OCI-M1 (cell line): ENCODE results near the gene MTNR1A.

Experiments
- DNase-seq: peaks from one replicate; lab custom pipeline; 2025; lab: John Stamatoyannopoulos, UW

The MTNR1A gene

DNA sequence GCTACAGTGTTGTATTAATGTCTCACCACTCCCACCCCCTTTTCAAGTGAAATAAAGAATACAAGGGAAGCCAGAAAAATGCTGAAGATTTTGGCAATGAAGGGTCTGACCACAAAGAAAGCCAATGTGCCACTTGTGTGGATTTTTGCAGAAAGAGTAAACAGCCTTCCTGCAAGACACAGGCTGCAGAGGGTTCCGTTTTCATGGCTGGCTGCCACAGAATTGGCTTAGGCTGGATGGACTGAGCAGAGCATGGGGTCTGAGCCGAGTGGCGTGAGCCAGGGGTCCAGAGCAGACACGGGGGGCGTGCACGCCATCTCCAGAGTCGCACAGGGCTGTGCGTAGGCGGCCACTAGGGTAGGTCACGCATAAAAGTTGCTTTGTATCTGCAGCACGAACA, 69.2 kb downstream of the MTNR1A start:
- no peak for DNase-seq

DNA sequence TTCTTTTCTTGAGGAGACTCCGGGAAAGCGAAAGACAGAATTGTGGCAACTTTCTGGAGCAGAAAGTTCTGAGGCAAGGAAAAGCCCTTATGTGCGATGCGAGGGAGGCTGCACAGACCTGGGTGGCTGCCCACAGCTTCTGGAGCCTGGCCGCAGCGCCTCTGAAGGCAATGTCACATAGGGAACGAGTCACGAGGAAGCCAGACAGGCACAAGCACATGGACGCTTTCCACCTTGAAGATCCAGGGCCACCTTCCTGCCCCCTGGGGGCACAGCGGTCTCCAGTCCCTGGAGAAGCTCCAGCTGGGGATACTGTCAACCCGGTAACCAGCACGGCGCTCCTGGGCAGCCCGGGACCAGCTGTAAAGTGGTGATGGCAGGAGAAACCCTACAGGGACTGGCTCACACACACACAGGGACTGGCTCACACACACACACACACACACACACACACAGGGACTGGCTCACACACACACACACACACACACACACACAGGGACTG, 69.8 kb downstream of the MTNR1A start:
- no peak for DNase-seq

DNA sequence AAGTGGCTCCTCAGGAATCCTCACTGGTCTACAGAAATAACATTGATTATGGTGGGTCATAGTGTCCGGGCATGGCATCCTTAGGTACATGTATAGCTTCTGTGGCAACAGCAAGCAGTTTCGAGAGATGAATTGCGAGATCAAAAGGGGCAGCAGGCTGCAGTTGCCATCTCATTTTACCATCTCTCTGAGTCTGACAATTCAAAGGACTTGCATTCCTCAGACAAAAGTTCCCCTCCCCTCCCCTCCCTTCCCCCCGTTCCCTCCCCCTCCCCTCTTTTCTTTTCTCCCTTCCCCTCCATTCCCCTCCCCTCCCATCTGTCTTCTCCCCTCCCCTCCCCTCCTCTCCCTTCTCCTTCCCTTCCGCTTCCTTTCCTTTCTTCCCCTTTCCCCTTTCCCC, 70.2 kb downstream of the MTNR1A start:
- DNase-seq: no peak

DNA sequence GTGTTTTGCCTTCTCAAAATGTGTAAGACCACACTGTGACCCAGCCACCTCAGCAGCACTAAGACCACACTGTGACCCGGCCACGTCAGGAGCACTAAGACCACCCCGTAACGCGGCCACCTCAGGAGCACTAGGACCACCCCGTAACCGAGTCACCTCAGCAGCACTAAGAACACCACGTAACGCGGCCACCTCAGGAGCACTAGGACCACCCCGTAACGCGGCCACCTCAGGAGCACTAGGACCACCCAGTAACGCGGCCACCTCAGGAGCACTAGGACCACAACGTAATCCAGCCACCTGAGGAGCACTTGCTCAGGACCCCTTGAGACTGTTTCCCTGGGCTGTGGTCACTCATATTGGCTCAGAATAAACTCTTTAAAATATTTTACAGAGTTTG, 71.7 kb downstream of the MTNR1A start:
- no peak for DNase-seq
